ENCODE results near the gene POLR1A. TPM values are rescaled to one million over a fixed set of nuclear protein-coding genes. Genes with fewer than 3 reads are reported as not detected.

Gene POLR1A
- total RNA-seq, 1 experiment from 2014 or later: 62.6 TPM

- Histone ChIP-seq H3K27ac (ENCODE audit: low read length) (no peak overlapping the region), H3K36me3 (ENCODE audit: control insufficient read depth, insufficient read depth, low read length) (no peaks in the 10 kb centered on the region), H3K9me3 (ENCODE audit: control insufficient read depth, insufficient read depth, low read depth, low read length) (peaks cover 3% of the 10 kb centered on the region; the same call in 1 of the 2 replicates), H3K4me1 (ENCODE audit: control insufficient read depth, insufficient read depth, low read length) (no peaks in the 10 kb centered on the region), H3K27me3 (ENCODE audit: control insufficient read depth, insufficient read depth, low read length) (no peaks in the 10 kb centered on the region; the same call in 1 of the 2 replicates), H3K4me3 (ENCODE audit: low read depth in 2 of 2, low read length in 2 of 2) (no peak overlapping the region)
- ChIA-PET POLR2A (no interaction called here), CTCF (no interaction called here)
- DNase-seq (ENCODE audit: low read depth, low spot score): no peak
- no peak for ATAC-seq
- TF ChIP-seq POLR2AphosphoS5 (IDR thresholded peaks at IDR 0.05; ENCODE audit: low read depth, low read length): no peak
- no peak for TF ChIP-seq REST (IDR thresholded peaks at IDR 0.05; ENCODE audit: insufficient read depth in 1 of 2, low read depth in 2 of 2, low read length in 1 of 2)
- TF ChIP-seq TCF7L2 (IDR thresholded peaks at IDR 0.05; ENCODE audit: low read depth, low read length): no peak
- TF ChIP-seq SIN3A (IDR thresholded peaks at IDR 0.05; ENCODE audit: borderline replicate concordance, insufficient read depth, low read depth, low read length): no peak
- TF ChIP-seq, protein P1, sequence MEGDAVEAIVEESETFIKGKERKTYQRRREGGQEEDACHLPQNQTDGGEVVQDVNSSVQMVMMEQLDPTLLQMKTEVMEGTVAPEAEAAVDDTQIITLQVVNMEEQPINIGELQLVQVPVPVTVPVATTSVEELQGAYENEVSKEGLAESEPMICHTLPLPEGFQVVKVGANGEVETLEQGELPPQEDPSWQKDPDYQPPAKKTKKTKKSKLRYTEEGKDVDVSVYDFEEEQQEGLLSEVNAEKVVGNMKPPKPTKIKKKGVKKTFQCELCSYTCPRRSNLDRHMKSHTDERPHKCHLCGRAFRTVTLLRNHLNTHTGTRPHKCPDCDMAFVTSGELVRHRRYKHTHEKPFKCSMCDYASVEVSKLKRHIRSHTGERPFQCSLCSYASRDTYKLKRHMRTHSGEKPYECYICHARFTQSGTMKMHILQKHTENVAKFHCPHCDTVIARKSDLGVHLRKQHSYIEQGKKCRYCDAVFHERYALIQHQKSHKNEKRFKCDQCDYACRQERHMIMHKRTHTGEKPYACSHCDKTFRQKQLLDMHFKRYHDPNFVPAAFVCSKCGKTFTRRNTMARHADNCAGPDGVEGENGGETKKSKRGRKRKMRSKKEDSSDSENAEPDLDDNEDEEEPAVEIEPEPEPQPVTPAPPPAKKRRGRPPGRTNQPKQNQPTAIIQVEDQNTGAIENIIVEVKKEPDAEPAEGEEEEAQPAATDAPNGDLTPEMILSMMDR (IDR thresholded peaks at IDR 0.05): no peak
- in situ Hi-C loops (cut with HindIII; ENCODE audit: low pct_unique_long_range_greater_than_20kb, low sequenced_read_pairs): no loop called here
- intact Hi-C loops (cut with micrococcal nuclease; ENCODE audit: unreplicated experiment): no loop called here
- no TSS peak for BruUV-seq (replicated peaks)
Measured at GRCh38 chr2:85972355-85972754, 133.3 kb downstream of the POLR1A start.

- H3K4me3 ChIP-seq (ENCODE audit: low read depth in 2 of 2, low read length in 2 of 2): no peak overlapping the region
- in situ Hi-C loops (cut with HindIII; ENCODE audit: low pct_unique_long_range_greater_than_20kb, low sequenced_read_pairs) (no loop called here), intact Hi-C loops (cut with micrococcal nuclease; ENCODE audit: unreplicated experiment) (no loop called here)
- TF ChIP-seq, protein P1 (IDR thresholded peaks at IDR 0.05): no peak
- TF ChIP-seq REST (IDR thresholded peaks at IDR 0.05; ENCODE audit: insufficient read depth in 1 of 2, low read depth in 2 of 2, low read length in 1 of 2): no peak
- TF ChIP-seq TCF7L2 (IDR thresholded peaks at IDR 0.05; ENCODE audit: low read depth, low read length): no peak
- no peak for TF ChIP-seq SIN3A (IDR thresholded peaks at IDR 0.05; ENCODE audit: borderline replicate concordance, insufficient read depth, low read depth, low read length)
- TF ChIP-seq POLR2AphosphoS5 (IDR thresholded peaks at IDR 0.05; ENCODE audit: low read depth, low read length): no peak
- no peaks in the 10 kb centered on the region for H3K36me3 ChIP-seq (ENCODE audit: control insufficient read depth, insufficient read depth, low read length)
- no peak for DNase-seq (ENCODE audit: low read depth, low spot score)
- H3K4me1 ChIP-seq (ENCODE audit: control insufficient read depth, insufficient read depth, low read length): no peaks in the 10 kb centered on the region
- ChIA-PET POLR2A (no interaction called here), CTCF (no interaction called here)
- H3K27ac ChIP-seq (ENCODE audit: low read length): no peak overlapping the region
- no peaks in the 10 kb centered on the region; the same call in 1 of the 2 replicates for H3K27me3 ChIP-seq (ENCODE audit: control insufficient read depth, insufficient read depth, low read length)
- no peak for ATAC-seq
- no TSS peak for BruUV-seq (replicated peaks)
- H3K9me3 ChIP-seq (ENCODE audit: control insufficient read depth, insufficient read depth, low read depth, low read length): peaks cover 3% of the 10 kb centered on the region; the same call in 1 of the 2 replicates
Measured at GRCh38 chr2:85971366-85971765, 134.3 kb downstream of the POLR1A start.

Measured in Panc1 (cell line).